HCT116 (cell line): ENCODE measurements around the gene PLCZ1. TPM values are rescaled to one million over a fixed set of nuclear protein-coding genes. Genes with fewer than 3 reads are reported as not detected.

Experiments
- ATAC-seq: fragments of 200-7000 bp; cut with Tn5 transposase; 2 replicates; pipeline ENCODE4 v1.9.1; 2020; ENCODE audit warnings: mild to moderate bottlenecking, moderate library complexity
- BruUV-seq: library from RNA; stranded (reverse); fragments of 400-500 nt; replicated peaks from 2 replicates; lab custom pipeline; 2021; lab: Mats Ljungman, UMichigan
- CTCF ChIA-PET: fragments of 300-600 bp; sonication (Branson Sonifier 250); formaldehyde crosslinking; loops from one replicate; lab custom pipeline; 2021; ENCODE audit warnings: antibody characterized with exemption; lab: Charles Lee
- POLR2A ChIA-PET: fragments of 300-600, 350-600 bp; sonication (Branson Sonifier 250); formaldehyde crosslinking; loops from one replicate; lab custom pipeline; 2021; ENCODE audit warnings: antibody characterized with exemption; lab: Charles Lee
- RAD21 ChIA-PET, 2 experiments: fragments of 300-600 bp; sonication (Branson Sonifier 250); formaldehyde crosslinking; loops; one replicate each; lab custom pipeline; 2023; ENCODE audit warnings: low total read pairs in 2 of 2; ENCODE audit not compliant: uncharacterized antibody in 2 of 2, unreplicated experiment in 2 of 2, low non-redundant PET in 1 of 2; lab: Charles Lee
- DNase-seq: peaks from one replicate; pipeline ENCODE4 v3.0.0-alpha.2; 2010; ENCODE audit warnings: low read depth, low spot score
- H2AFZ ChIP-seq: fragments of 200-600 bp; shearing (Covaris generic), sonication (generic); 2 replicates; pipeline ENCODE4 v1.6.1; 2017; ENCODE audit warnings: low read depth, mixed run types, mixed read lengths, antibody characterized with exemption, low read length; ENCODE audit not compliant: poor library complexity, severe bottlenecking
- H3K27ac ChIP-seq: 2 replicates; pipeline ENCODE4 v1.5.1; 2012; ENCODE audit warnings: low read depth, low read length
- H3K27me3 ChIP-seq: fragments of 200-600 bp; sonication (generic); 2 replicates; pipeline ENCODE4 v1.6.1; 2016; ENCODE audit warnings: mixed run types, low read length, mixed read lengths; ENCODE audit not compliant: insufficient read depth
- H3K36me3 ChIP-seq, 2 experiments: fragments of 200-500 bp in 1 of 2; fragments of 200-600 bp in 1 of 2; sonication (Bioruptor generic) in 1 of 2; sonication (generic) in 1 of 2; 2 replicates each; pipeline versions ENCODE4 v1.5.1 to v1.6.1; 2014 to 2016; ENCODE audit warnings: low read length in 2 of 2, inconsistent platforms in 1 of 2, mixed read lengths in 1 of 2, mixed run types in 1 of 2; ENCODE audit not compliant: insufficient read depth in 2 of 2, control insufficient read depth in 1 of 2
- H3K4me1 ChIP-seq, 2 experiments: fragments of 200-600 bp in 1 of 2; sonication (generic) in 1 of 2; 2 replicates each; pipeline versions ENCODE4 v1.5.1 to v1.6.1; 2012 to 2017; ENCODE audit warnings: low read length in 2 of 2, inconsistent platforms in 1 of 2, mild to moderate bottlenecking in 1 of 2, mixed read lengths in 1 of 2, mixed run types in 1 of 2, moderate library complexity in 1 of 2; ENCODE audit not compliant: insufficient read depth in 2 of 2, control insufficient read depth in 1 of 2
- H3K4me2 ChIP-seq: fragments of 200-600 bp; sonication (generic); 2 replicates; pipeline ENCODE4 v1.6.1; 2017; ENCODE audit warnings: mixed run types, low read length, mixed read lengths
- H3K4me3 ChIP-seq, 2 experiments: fragments of 200-600 bp in 1 of 2; sonication (generic) in 1 of 2; replicated peaks in 1 of 2; 2 replicates each; pipeline ENCODE4 v1.5.1; 2011 to 2016; ENCODE audit warnings: low read length in 2 of 2, control low read depth in 1 of 2, low read depth in 1 of 2, mild to moderate bottlenecking in 1 of 2, mixed read lengths in 1 of 2, mixed run types in 1 of 2
- H3K79me2 ChIP-seq: fragments of 200-600 bp; sonication (generic); 2 replicates; pipeline ENCODE4 v1.6.1; 2017; ENCODE audit warnings: mild to moderate bottlenecking, mixed run types, low read length, moderate library complexity, mixed read lengths; ENCODE audit not compliant: insufficient read depth
- H3K9ac ChIP-seq: fragments of 200-600 bp; sonication (generic); 2 replicates; pipeline ENCODE4 v1.6.1; 2016; ENCODE audit warnings: low read length, mixed read lengths
- H3K9me2 ChIP-seq: fragments of 200-600 bp; sonication (generic), shearing (Covaris generic); 2 replicates; pipeline ENCODE4 v1.6.1; 2017; ENCODE audit warnings: mixed run types, mild to moderate bottlenecking, moderate library complexity; ENCODE audit not compliant: insufficient read depth
- H3K9me3 ChIP-seq, 2 experiments: fragments of 200-500 bp in 1 of 2; fragments of 200-600 bp in 1 of 2; sonication (Bioruptor generic) in 1 of 2; sonication (generic) in 1 of 2; 2 replicates each; pipeline ENCODE4 v1.6.1; 2014 to 2017; ENCODE audit warnings: low read length in 2 of 2, mixed read lengths in 2 of 2, inconsistent platforms in 1 of 2, low read depth in 1 of 2, mild to moderate bottlenecking in 1 of 2, mixed run types in 1 of 2, moderate library complexity in 1 of 2; ENCODE audit not compliant: control insufficient read depth in 1 of 2, insufficient read depth in 1 of 2
- H4K20me1 ChIP-seq: fragments of 200-600 bp; sonication (generic), shearing (Covaris generic); 2 replicates; pipeline ENCODE4 v1.6.1; 2017; ENCODE audit warnings: mixed run types, mild to moderate bottlenecking, moderate library complexity; ENCODE audit not compliant: insufficient read depth
- CBX3 ChIP-seq: IDR thresholded peaks from 2 replicates; pipeline ENCODE4 v1.6.1; 2012; ENCODE audit warnings: low read depth
- CEBPB ChIP-seq: IDR thresholded peaks from 2 replicates; pipeline ENCODE4 v1.6.1; 2012; ENCODE audit warnings: low read depth
- EGR1 ChIP-seq: IDR thresholded peaks from 2 replicates; pipeline ENCODE4 v1.6.1; 2012; ENCODE audit warnings: low read depth
- ELF1 ChIP-seq: IDR thresholded peaks from 2 replicates; pipeline ENCODE4 v1.6.1; 2012; ENCODE audit warnings: low read depth, borderline replicate concordance
- EZH2phosphoT487 ChIP-seq: fragments of 200-600 bp; IDR thresholded peaks from 2 replicates; pipeline ENCODE4 v1.6.1; 2018; ENCODE audit warnings: antibody characterized with exemption, borderline replicate concordance
- FOSL1 ChIP-seq: IDR thresholded peaks from 2 replicates; pipeline ENCODE4 v1.6.1; 2012; ENCODE audit warnings: low read depth
- POLR2A ChIP-seq: IDR thresholded peaks from 2 replicates; pipeline ENCODE4 v1.7.0; 2011; ENCODE audit warnings: borderline replicate concordance; ENCODE audit not compliant: insufficient read depth, insufficient read length; ENCODE audit errors: extremely low read depth
- POLR2AphosphoS5 ChIP-seq: IDR thresholded peaks from 2 replicates; pipeline ENCODE4 v1.6.1; 2011; ENCODE audit warnings: mild to moderate bottlenecking, low read depth, low read length, moderate library complexity
- RAD21 ChIP-seq: IDR thresholded peaks from 2 replicates; pipeline ENCODE4 v1.6.1; 2012; ENCODE audit warnings: low read depth, mild to moderate bottlenecking
- SP1 ChIP-seq: IDR thresholded peaks from 2 replicates; pipeline ENCODE4 v1.6.1; 2012; ENCODE audit warnings: low read depth
- YY1 ChIP-seq: IDR thresholded peaks from 2 replicates; pipeline ENCODE4 v1.6.1; 2011; ENCODE audit warnings: low read length, low read depth, moderate library complexity, mild to moderate bottlenecking; ENCODE audit not compliant: insufficient replicate concordance; ENCODE audit errors: extremely low read depth
- ZBTB33 ChIP-seq: IDR thresholded peaks from 2 replicates; pipeline ENCODE4 v1.6.1; 2011; ENCODE audit warnings: mild to moderate bottlenecking, low read length, moderate library complexity; ENCODE audit not compliant: insufficient replicate concordance; ENCODE audit errors: extremely low read depth
- ZFX ChIP-seq: fragments of 450-650 bp; IDR thresholded peaks from 2 replicates; pipeline ENCODE4 v1.6.1; 2017
- intact Hi-C: fragments of 100-400 bp; cut with micrococcal nuclease; formaldehyde crosslinking; loops from 2 replicates; pipeline ENCODE4 v1.10.0; 2022
- total RNA-seq: library from RNA; stranded (reverse); gene quantifications from one replicate; pipeline ENCODE4 v1.2.1, GENCODE V29; 2021; ENCODE audit not compliant: unreplicated experiment
- TF ChIP-seq, protein P1 (sequence below), 3 experiments: fragments of 200-600 bp in 1 of 3; sonication (generic) in 1 of 3; IDR thresholded peaks in 2 of 3; conservative IDR thresholded peaks in 1 of 3; 2 replicates each; pipeline ENCODE4 v1.5.1; 2012 to 2017; ENCODE audit warnings: low read depth in 2 of 3, low read length in 2 of 3, antibody characterized with exemption in 1 of 3, borderline replicate concordance in 1 of 3, control low read depth in 1 of 3, mild to moderate bottlenecking in 1 of 3, mixed read lengths in 1 of 3, mixed run types in 1 of 3, moderate library complexity in 1 of 3; ENCODE audit not compliant: insufficient read depth in 1 of 3
- TF ChIP-seq, protein P2 (sequence below): IDR thresholded peaks from 2 replicates; pipeline ENCODE4 v1.6.1; 2012

Gene PLCZ1
- total RNA-seq, 1 experiment from 2014 or later: not detected

- no TSS peak for BruUV-seq
- intact Hi-C loops: no loop called here
- H3K36me3 ChIP-seq: no peaks in the 10 kb centered on the region
- H3K4me1 ChIP-seq: no peaks in the 10 kb centered on the region
- H3K9ac ChIP-seq: no peak overlapping the region
- H3K9me2 ChIP-seq: no peaks in the 10 kb centered on the region
- RAD21 ChIA-PET: no interaction called here
- no peaks in the 10 kb centered on the region for H3K27me3 ChIP-seq
- TF ChIP-seq CBX3: no peak
- TF ChIP-seq EGR1: no peak
- TF ChIP-seq FOSL1: no peak
- TF ChIP-seq, protein P1, sequence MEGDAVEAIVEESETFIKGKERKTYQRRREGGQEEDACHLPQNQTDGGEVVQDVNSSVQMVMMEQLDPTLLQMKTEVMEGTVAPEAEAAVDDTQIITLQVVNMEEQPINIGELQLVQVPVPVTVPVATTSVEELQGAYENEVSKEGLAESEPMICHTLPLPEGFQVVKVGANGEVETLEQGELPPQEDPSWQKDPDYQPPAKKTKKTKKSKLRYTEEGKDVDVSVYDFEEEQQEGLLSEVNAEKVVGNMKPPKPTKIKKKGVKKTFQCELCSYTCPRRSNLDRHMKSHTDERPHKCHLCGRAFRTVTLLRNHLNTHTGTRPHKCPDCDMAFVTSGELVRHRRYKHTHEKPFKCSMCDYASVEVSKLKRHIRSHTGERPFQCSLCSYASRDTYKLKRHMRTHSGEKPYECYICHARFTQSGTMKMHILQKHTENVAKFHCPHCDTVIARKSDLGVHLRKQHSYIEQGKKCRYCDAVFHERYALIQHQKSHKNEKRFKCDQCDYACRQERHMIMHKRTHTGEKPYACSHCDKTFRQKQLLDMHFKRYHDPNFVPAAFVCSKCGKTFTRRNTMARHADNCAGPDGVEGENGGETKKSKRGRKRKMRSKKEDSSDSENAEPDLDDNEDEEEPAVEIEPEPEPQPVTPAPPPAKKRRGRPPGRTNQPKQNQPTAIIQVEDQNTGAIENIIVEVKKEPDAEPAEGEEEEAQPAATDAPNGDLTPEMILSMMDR (IDR thresholded peaks at IDR 0.05 in 2 of 3, conservative IDR thresholded peaks at IDR 0.05 in 1 of 3; ENCODE audit: borderline replicate concordance in 1 of 3, insufficient read depth in 1 of 3, low read depth in 2 of 3, low read length in 2 of 3): no peak
- TF ChIP-seq ELF1: no peak
- TF ChIP-seq, all 23 proteins: peak for 0
- no peaks in the 10 kb centered on the region for H3K9me3 ChIP-seq
- no peak for ATAC-seq
- H3K27ac ChIP-seq: no peak overlapping the region
- no peak overlapping the region for H2AFZ ChIP-seq
- H4K20me1 ChIP-seq: no peaks in the 10 kb centered on the region
- no peak overlapping the region for H3K4me3 ChIP-seq
- no peak for DNase-seq
- H3K79me2 ChIP-seq: no peaks in the 10 kb centered on the region
- ChIA-PET POLR2A (no interaction called here), CTCF (no interaction called here)
- no peak overlapping the region for H3K4me2 ChIP-seq
Measured at GRCh38 chr12:18676141-18676540, 61.7 kb downstream of the PLCZ1 start.

- Histone ChIP-seq H3K9me3 (no peaks in the 10 kb centered on the region), H3K9ac (no peak overlapping the region), H3K27me3 (no peaks in the 10 kb centered on the region), H3K79me2 (no peaks in the 10 kb centered on the region), H3K36me3 (no peaks in the 10 kb centered on the region), H3K4me1 (no peaks in the 10 kb centered on the region), H3K27ac (no peak overlapping the region), H2AFZ (no peak overlapping the region), H3K9me2 (no peaks in the 10 kb centered on the region), H3K4me3 (no peak overlapping the region), H4K20me1 (no peaks in the 10 kb centered on the region), H3K4me2 (no peak overlapping the region)
- ChIA-PET CTCF (no interaction called here), RAD21 (no interaction called here), POLR2A (no interaction called here)
- no peak for ATAC-seq
- BruUV-seq: no TSS peak
- intact Hi-C loops: no loop called here
- no peak for DNase-seq
- TF ChIP-seq SP1 (no peak), EGR1 (no peak), POLR2AphosphoS5 (no peak), POLR2A (no peak), EZH2phosphoT487 (no peak), ZBTB33 (no peak), YY1 (no peak), RAD21 (no peak), CEBPB (no peak), ZFX (no peak)
- TF ChIP-seq, protein P1 (IDR thresholded peaks at IDR 0.05 in 2 of 3, conservative IDR thresholded peaks at IDR 0.05 in 1 of 3; ENCODE audit: borderline replicate concordance in 1 of 3, insufficient read depth in 1 of 3, low read depth in 2 of 3, low read length in 2 of 3): no peak
- TF ChIP-seq, protein P2, sequence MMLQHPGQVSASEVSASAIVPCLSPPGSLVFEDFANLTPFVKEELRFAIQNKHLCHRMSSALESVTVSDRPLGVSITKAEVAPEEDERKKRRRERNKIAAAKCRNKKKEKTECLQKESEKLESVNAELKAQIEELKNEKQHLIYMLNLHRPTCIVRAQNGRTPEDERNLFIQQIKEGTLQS: no peak
Measured at GRCh38 chr12:18658829-18659228, 79.0 kb downstream of the PLCZ1 start.
